A549 treated with RU486 at 1 μM for 4 hours (cell line): Measurements from ENCODE around the gene MESD. TPM values are rescaled to one million over a fixed set of nuclear protein-coding genes. Genes with fewer than 3 reads are reported as not detected.

Experiments used
- total RNA-seq: library from RNA; stranded (reverse); fragments of 200-300 nt; extraction: Qiagen RNA extraction; gene quantifications from 5 replicates; pipeline ENCODE4 v1.2.3, GENCODE V29; 2022; ENCODE audit warnings: low read depth

MESD gene
- 34.2 to 39.5 TPM (median 38.9 TPM) in 5 replicates for total RNA-seq

GRCh38 chr15:80989518-80990478 is at the start of gene MESD:
MESD (minus strand) TSS chr15:80989819; CDS start chr15:80989791, 28 bp downstream.

GRCh38 chr15:81000624-81001151 is 11.1 kb upstream of the MESD start, which contains the start of gene TLNRD1:
TLNRD1 (plus strand) TSS chr15:81000923; CDS start chr15:81002272, 1,349 bp downstream.

Other genes starting within 250 kb of the MESD start
- gene CEMIP, start 210.4 kb downstream of the MESD start, total RNA-seq = 1.6 to 2.2 TPM (median 2.0 TPM) in 5 replicates
- gene TLNRD1, start 11.1 kb upstream of the MESD start, total RNA-seq = 11.0 to 22.7 TPM (median 21.1 TPM) in 5 replicates
- gene CFAP161, start 144.5 kb upstream of the MESD start, total RNA-seq = not detected in 5 replicates
- 0.09 to 0.18 TPM in 2 of 5 replicates, not detected in the others for gene IL16, start 207.1 kb upstream of the MESD start, total RNA-seq